HG02870 (cell line): ENCODE measurements around the gene NUP214.
"Not testable (repeated sequence)": the region's sequence is repeated elsewhere in the genome, so short reads cannot be mapped to it uniquely, and the experiment has no call there.

Experiments
- ATAC-seq: cut with Tn5 transposase; IDR thresholded peaks from one replicate; pipeline ENCODE4 v1.9.1; 2021; ENCODE audit warnings: mild to moderate bottlenecking, moderate library complexity; ENCODE audit not compliant: unreplicated experiment

NUP214 gene

GRCh38 chr9:131115360-131115742 lies 10.0 kb upstream of the NUP214 start:
- not testable (repeated sequence) for ATAC-seq

- no peak for ATAC-seq
Measured at GRCh38 chr9:131116281-131117120, 8.9 kb upstream of the NUP214 start.

- ATAC-seq: no peak
Measured at GRCh38 chr9:131117121-131117761, 8.1 kb upstream of the NUP214 start.

GRCh38 chr9:131117762-131118145 lies 7.6 kb upstream of the NUP214 start:
- ATAC-seq: no peak

- ATAC-seq: no peak
Measured at GRCh38 chr9:131119600-131119999, 5.8 kb upstream of the NUP214 start.

- ATAC-seq: no peak
Measured at GRCh38 chr9:131120620-131121228, 4.7 kb upstream of the NUP214 start.

- no peak for ATAC-seq
Measured at GRCh38 chr9:131121346-131121745, 4.0 kb upstream of the NUP214 start.

GRCh38 chr9:131122158-131122557 lies 3.2 kb upstream of the NUP214 start:
- ATAC-seq: no peak

GRCh38 chr9:131125038-131125287 lies 423 bp upstream of the NUP214 start:
- ATAC-seq: no peak

- ATAC-seq: no peak
Measured at GRCh38 chr9:131126059-131126426, 657 bp downstream of the NUP214 start.

- ATAC-seq: no peak
Measured at GRCh38 chr9:131129183-131129582, 3.8 kb downstream of the NUP214 start.

- no peak for ATAC-seq
Measured at GRCh38 chr9:131138676-131139075, 13.3 kb downstream of the NUP214 start.

- no peak for ATAC-seq
Measured at GRCh38 chr9:131140112-131140511, 14.7 kb downstream of the NUP214 start.

GRCh38 chr9:131140550-131140949 lies 15.2 kb downstream of the NUP214 start:
- ATAC-seq: no peak

- no peak for ATAC-seq
Measured at GRCh38 chr9:131142160-131142559, 16.8 kb downstream of the NUP214 start.

GRCh38 chr9:131144201-131144600 lies 18.8 kb downstream of the NUP214 start:
- no peak for ATAC-seq

GRCh38 chr9:131145245-131145644 lies 19.9 kb downstream of the NUP214 start:
- ATAC-seq: no peak

GRCh38 chr9:131146186-131146585 lies 20.8 kb downstream of the NUP214 start:
- no peak for ATAC-seq

GRCh38 chr9:131148276-131148675 lies 22.9 kb downstream of the NUP214 start:
- ATAC-seq: no peak

- ATAC-seq: no peak
Measured at GRCh38 chr9:131148966-131149687, 23.7 kb downstream of the NUP214 start.

GRCh38 chr9:131149688-131150053 lies 24.3 kb downstream of the NUP214 start:
- ATAC-seq: no peak

- no peak for ATAC-seq
Measured at GRCh38 chr9:131153595-131153994, 28.2 kb downstream of the NUP214 start.
